Fibroblast of lung (primary cell): ENCODE data around the gene PHOSPHO2. TPM values are rescaled to one million over a fixed set of nuclear protein-coding genes. Genes with fewer than 3 reads are reported as not detected.

ENCODE experiments used
- DNase-seq, 2 donors: peaks; one replicate each; pipeline versions ENCODE4 v3.0.0 to v3.0.0-alpha.2; 2010; ENCODE audit warnings: low read depth in 2 of 2
- H2AFZ ChIP-seq: 2 replicates; pipeline ENCODE4 v1.5.1; 2012; ENCODE audit warnings: low read length, control low read depth, inconsistent platforms
- H3K27ac ChIP-seq: 2 replicates; pipeline ENCODE4 v1.5.1; 2011; ENCODE audit warnings: low read length, control low read depth; ENCODE audit not compliant: insufficient read depth
- H3K27me3 ChIP-seq: 2 replicates; pipeline ENCODE4 v1.5.1; 2011; ENCODE audit warnings: mild to moderate bottlenecking, low read length; ENCODE audit not compliant: control insufficient read depth, insufficient read depth
- H3K36me3 ChIP-seq: 2 replicates; pipeline ENCODE4 v1.5.1; 2011; ENCODE audit warnings: low read length; ENCODE audit not compliant: control insufficient read depth, insufficient read depth
- H3K4me1 ChIP-seq: 2 replicates; pipeline ENCODE4 v1.5.1; 2011; ENCODE audit warnings: low read length; ENCODE audit not compliant: control insufficient read depth, insufficient read depth; ENCODE audit errors: extremely low read depth
- H3K4me2 ChIP-seq: 2 replicates; pipeline ENCODE4 v1.5.1; 2011; ENCODE audit warnings: low read length, control low read depth; ENCODE audit not compliant: insufficient read depth; ENCODE audit errors: extremely low read depth
- H3K4me3 ChIP-seq, 4 experiments: fragments of 200-600 bp in 1 of 4; sonication (generic) in 1 of 4; replicated peaks in 1 of 4; 2 replicates each; pipeline ENCODE4 v1.5.1; 2011 to 2016; ENCODE audit warnings: low read length in 4 of 4, low read depth in 3 of 4, mild to moderate bottlenecking in 3 of 4, control low read depth in 2 of 4, inconsistent platforms in 1 of 4, mixed read lengths in 1 of 4; ENCODE audit not compliant: insufficient read depth in 1 of 4; ENCODE audit errors: control extremely low read depth in 1 of 4
- H3K79me2 ChIP-seq: 2 replicates; pipeline ENCODE4 v1.5.1; 2012; ENCODE audit warnings: mild to moderate bottlenecking, low read length, inconsistent platforms; ENCODE audit not compliant: control insufficient read depth, insufficient read depth
- H3K9ac ChIP-seq: 2 replicates; pipeline ENCODE4 v1.5.1; 2011; ENCODE audit warnings: mild to moderate bottlenecking, low read length, control low read depth; ENCODE audit not compliant: insufficient read depth
- H3K9me3 ChIP-seq: 2 replicates; pipeline ENCODE4 v1.5.1; 2012; ENCODE audit warnings: low read depth, low read length; ENCODE audit not compliant: control insufficient read depth, insufficient read depth
- H4K20me1 ChIP-seq: 2 replicates; pipeline ENCODE4 v1.5.1; 2011; ENCODE audit warnings: low read length; ENCODE audit not compliant: control insufficient read depth, insufficient read depth; ENCODE audit errors: extremely low read depth
- CTCF ChIP-seq, 2 donors: IDR thresholded peaks in 1 of 2; conservative IDR thresholded peaks in 1 of 2; 1 replicate in 1 of 2; 2 replicates in 1 of 2; pipeline ENCODE4 v1.5.1; 2011 to 2012; ENCODE audit warnings: low read length in 2 of 2, control low read depth in 1 of 2, inconsistent platforms in 1 of 2, low read depth in 1 of 2, mild to moderate bottlenecking in 1 of 2
- EZH2 ChIP-seq: IDR thresholded peaks from 2 replicates; pipeline ENCODE4 v1.5.1; 2012; ENCODE audit warnings: low read length, control low read depth, mild to moderate bottlenecking; ENCODE audit errors: missing control alignments
- polyA plus RNA-seq, 2 donors: library from polyadenylated mRNA; depleted of rRNA in 1 of 2; stranded (reverse) in 1 of 2; unstranded in 1 of 2; fragments of >200 nt; gene quantifications; 2 replicates each; pipeline ENCODE4 v1.2.1, GENCODE V29; 2011 to 2012; ENCODE audit warnings: missing spikeins in 1 of 2
- total RNA-seq: library from RNA; depleted of rRNA; stranded (reverse); fragments of >200 nt; gene quantifications from 2 replicates; pipeline ENCODE4 v1.2.1, GENCODE V29; 2014

Gene PHOSPHO2
- total and polyA plus RNA-seq, 2 donors (not counting 1 experiment from before 2014, with no cell fraction given) = 2.8 to 5.4 TPM

- Histone ChIP-seq H4K20me1 (no peaks in the 10 kb centered on the region), H3K9me3 (no peaks in the 10 kb centered on the region), H3K9ac (no peak overlapping the region), H3K36me3 (no peaks in the 10 kb centered on the region), H3K27ac (no peak overlapping the region), H3K4me2 (no peak overlapping the region), H3K27me3 (no peaks in the 10 kb centered on the region), H3K4me3 (no peak overlapping the region), H2AFZ (no peak overlapping the region), H3K79me2 (no peaks in the 10 kb centered on the region), H3K4me1 (no peaks in the 10 kb centered on the region)
- no peak for DNase-seq
- TF ChIP-seq EZH2 (no peak), CTCF (conservative IDR thresholded peaks at IDR 0.05 in 1 of 2, IDR thresholded peaks at IDR 0.05 in 1 of 2; ENCODE audit: low read depth in 1 of 2, low read length in 2 of 2) (peak in 1 of 2 donors; percentile 19)
Measured at GRCh38 chr2:169676357-169676756, 17.9 kb upstream of the PHOSPHO2 start.

GRCh38 chr2:169676850-169677249 lies 17.4 kb upstream of the PHOSPHO2 start:
- Histone ChIP-seq H3K27ac (no peak overlapping the region), H3K4me3 (no peak overlapping the region), H3K27me3 (no peaks in the 10 kb centered on the region), H3K79me2 (no peaks in the 10 kb centered on the region), H3K4me1 (no peaks in the 10 kb centered on the region), H3K36me3 (no peaks in the 10 kb centered on the region), H3K9ac (no peak overlapping the region), H3K4me2 (no peak overlapping the region), H2AFZ (no peak overlapping the region), H4K20me1 (no peaks in the 10 kb centered on the region), H3K9me3 (no peaks in the 10 kb centered on the region)
- DNase-seq = no peak
- TF ChIP-seq EZH2 (no peak), CTCF (conservative IDR thresholded peaks at IDR 0.05 in 1 of 2, IDR thresholded peaks at IDR 0.05 in 1 of 2; ENCODE audit: low read depth in 1 of 2, low read length in 2 of 2) (no peak)

GRCh38 chr2:169683054-169683424 lies 11.2 kb upstream of the PHOSPHO2 start:
- no peaks in the 10 kb centered on the region for H4K20me1 ChIP-seq
- H3K4me1 ChIP-seq = no peaks in the 10 kb centered on the region
- H3K27me3 ChIP-seq = no peaks in the 10 kb centered on the region
- no peak overlapping the region for H3K9ac ChIP-seq
- H3K36me3 ChIP-seq = no peaks in the 10 kb centered on the region
- H3K4me2 ChIP-seq = no peak overlapping the region
- no peaks in the 10 kb centered on the region for H3K79me2 ChIP-seq
- H3K27ac ChIP-seq = no peak overlapping the region
- TF ChIP-seq CTCF (conservative IDR thresholded peaks at IDR 0.05 in 1 of 2, IDR thresholded peaks at IDR 0.05 in 1 of 2; ENCODE audit: low read depth in 1 of 2, low read length in 2 of 2) = no peak
- DNase-seq = no peak
- H3K9me3 ChIP-seq = no peaks in the 10 kb centered on the region
- no peak overlapping the region for H3K4me3 ChIP-seq
- H2AFZ ChIP-seq = no peak overlapping the region
